Transverse colon (tissue), 3 donors: ENCODE measurements around the gene PSMD12.

Source experiments
- EP300 ChIP-seq: sonication (generic); formaldehyde crosslinking; IDR thresholded peaks from one replicate; pipeline ENCODE4 v1.6.1; 2017; ENCODE audit warnings: antibody characterized with exemption, low read depth
- POLR2A ChIP-seq: fragments of 450-650 bp; IDR thresholded peaks from one replicate; pipeline ENCODE4 v1.6.1; 2016; ENCODE audit warnings: antibody characterized with exemption, mild to moderate bottlenecking, moderate library complexity
- TF ChIP-seq, protein P1 (sequence below), 5 experiments: fragments of 200-600 bp in 3 of 5; fragments of 450-650 bp in 2 of 5; sonication (generic) in 3 of 5; IDR thresholded peaks; 1 replicate in 2 of 5; 2 replicates in 3 of 5; pipeline ENCODE4 v1.5.1; 2016 to 2017; ENCODE audit warnings: antibody characterized with exemption in 5 of 5, inconsistent platforms in 3 of 5, mild to moderate bottlenecking in 2 of 5, moderate library complexity in 1 of 5

GRCh38 chr17:67369676-67370075, 3.3 kb upstream of the PSMD12 start:
- TF ChIP-seq EP300 (no peak), POLR2A (no peak)
- TF ChIP-seq, protein P1, sequence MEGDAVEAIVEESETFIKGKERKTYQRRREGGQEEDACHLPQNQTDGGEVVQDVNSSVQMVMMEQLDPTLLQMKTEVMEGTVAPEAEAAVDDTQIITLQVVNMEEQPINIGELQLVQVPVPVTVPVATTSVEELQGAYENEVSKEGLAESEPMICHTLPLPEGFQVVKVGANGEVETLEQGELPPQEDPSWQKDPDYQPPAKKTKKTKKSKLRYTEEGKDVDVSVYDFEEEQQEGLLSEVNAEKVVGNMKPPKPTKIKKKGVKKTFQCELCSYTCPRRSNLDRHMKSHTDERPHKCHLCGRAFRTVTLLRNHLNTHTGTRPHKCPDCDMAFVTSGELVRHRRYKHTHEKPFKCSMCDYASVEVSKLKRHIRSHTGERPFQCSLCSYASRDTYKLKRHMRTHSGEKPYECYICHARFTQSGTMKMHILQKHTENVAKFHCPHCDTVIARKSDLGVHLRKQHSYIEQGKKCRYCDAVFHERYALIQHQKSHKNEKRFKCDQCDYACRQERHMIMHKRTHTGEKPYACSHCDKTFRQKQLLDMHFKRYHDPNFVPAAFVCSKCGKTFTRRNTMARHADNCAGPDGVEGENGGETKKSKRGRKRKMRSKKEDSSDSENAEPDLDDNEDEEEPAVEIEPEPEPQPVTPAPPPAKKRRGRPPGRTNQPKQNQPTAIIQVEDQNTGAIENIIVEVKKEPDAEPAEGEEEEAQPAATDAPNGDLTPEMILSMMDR (IDR thresholded peaks at IDR 0.05) = no peak
